ENCODE measurements around the gene PDLIM1.

GRCh38 chr10:95304976-95305375 lies 14.2 kb upstream of the PDLIM1 start:
- TF ChIP-seq CTCF (optimal IDR thresholded peaks at IDR 0.05 in 1 of 3, IDR thresholded peaks at IDR 0.05 in 1 of 3, conservative IDR thresholded peaks at IDR 0.05 in 1 of 3; ENCODE audit: extremely low read depth in 1 of 3, insufficient read depth in 2 of 3, low read length in 3 of 3) = no peak
- no peak for TF ChIP-seq EZH2 (IDR thresholded peaks at IDR 0.05; ENCODE audit: low read length)

Data from keratinocyte (primary cell).